NCI-H2107 treated with DMSO at 0.1 percent for 48 hours (cell line): ENCODE results near the gene EEFSEC.

Experiments used
- DNase-seq: peaks from one replicate; lab custom pipeline; 2025; ENCODE audit not compliant: unreplicated experiment; lab: John Stamatoyannopoulos, UW

EEFSEC gene

GRCh38 chr3:128408012-128408692, 254.9 kb downstream of the EEFSEC start:
- DNase-seq: no peak

- no peak for DNase-seq
Measured at GRCh38 chr3:128408693-128409623, 255.7 kb downstream of the EEFSEC start.

- DNase-seq: no peak
Measured at GRCh38 chr3:128409624-128410581, 256.6 kb downstream of the EEFSEC start.

- DNase-seq: no peak
Measured at GRCh38 chr3:128410669-128411573, 257.6 kb downstream of the EEFSEC start.

GRCh38 chr3:128411574-128412064, 258.3 kb downstream of the EEFSEC start:
- DNase-seq: no peak

GRCh38 chr3:128412180-128413002, 259.1 kb downstream of the EEFSEC start:
- no peak for DNase-seq

- no peak for DNase-seq
Measured at GRCh38 chr3:128413003-128413370, 259.7 kb downstream of the EEFSEC start.

- no peak for DNase-seq
Measured at GRCh38 chr3:128413413-128414205, 260.3 kb downstream of the EEFSEC start.

GRCh38 chr3:128415200-128415772, 262.0 kb downstream of the EEFSEC start:
- DNase-seq: no peak

GRCh38 chr3:128415773-128416577, 262.7 kb downstream of the EEFSEC start:
- no peak for DNase-seq

GRCh38 chr3:128416578-128417211, 263.4 kb downstream of the EEFSEC start:
- no peak for DNase-seq

GRCh38 chr3:128418900-128419299, 265.6 kb downstream of the EEFSEC start:
- no peak for DNase-seq

- no peak for DNase-seq
Measured at GRCh38 chr3:128419311-128419710, 266.0 kb downstream of the EEFSEC start.

GRCh38 chr3:128420289-128420688, 267.0 kb downstream of the EEFSEC start:
- no peak for DNase-seq

- DNase-seq: no peak
Measured at GRCh38 chr3:128420720-128421438, 267.6 kb downstream of the EEFSEC start.

GRCh38 chr3:128421439-128421836, 268.2 kb downstream of the EEFSEC start:
- no peak for DNase-seq
